Activated CD8-positive, alpha-beta T cell treated with anti-CD3 and anti-CD28 coated beads for 36 hours (primary cell): ENCODE data around the gene BAIAP2L2. TPM values are rescaled to one million over a fixed set of nuclear protein-coding genes. Genes with fewer than 3 reads are reported as not detected.

Experiments
- ATAC-seq: fragments of 200-7000 bp; cut with Tn5 transposase; one replicate; pipeline ENCODE4 v1.10.0; 2021; ENCODE audit warnings: mild to moderate bottlenecking, moderate library complexity
- CTCF ChIA-PET: fragments of 350-600 bp; sonication (Branson Sonifier 250); formaldehyde crosslinking; loops from one replicate; lab custom pipeline; 2021; ENCODE audit warnings: antibody characterized with exemption; lab: Charles Lee
- POLR2A ChIA-PET: fragments of 350-600 bp; sonication (Branson Sonifier 250); formaldehyde crosslinking; loops from one replicate; lab custom pipeline; 2021; ENCODE audit warnings: antibody characterized with exemption; lab: Charles Lee
- DNase-seq: peaks from one replicate; pipeline ENCODE4 v3.0.0-alpha.2; 2020
- H3K27ac Mint-ChIP-seq: one replicate; pipeline ENCODE4 v1.8.0; 2021; ENCODE audit warnings: mild to moderate bottlenecking, mixed read lengths
- H3K27me3 Mint-ChIP-seq: one replicate; pipeline ENCODE4 v1.8.0; 2021; ENCODE audit warnings: mixed read lengths
- H3K36me3 Mint-ChIP-seq: one replicate; pipeline ENCODE4 v1.8.0; 2021; ENCODE audit warnings: low read depth, mixed read lengths
- H3K4me1 Mint-ChIP-seq: one replicate; pipeline ENCODE4 v1.8.0; 2021; ENCODE audit warnings: low read depth, mixed read lengths
- H3K4me3 Mint-ChIP-seq: one replicate; pipeline ENCODE4 v1.8.0; 2021; ENCODE audit warnings: mild to moderate bottlenecking, moderate library complexity, mixed read lengths
- H3K9me3 Mint-ChIP-seq: one replicate; pipeline ENCODE4 v1.8.0; 2021; ENCODE audit warnings: mixed read lengths
- intact Hi-C: fragments of 100-400 bp; cut with micrococcal nuclease; formaldehyde crosslinking; loops from one replicate; pipeline ENCODE4 v1.10.0; 2022
- total RNA-seq, 2 experiments: library from RNA; stranded (reverse); gene quantifications; one replicate each; pipeline ENCODE4 v1.2.3, GENCODE V29; 2021
- TF ChIP-seq, protein P1 (sequence below): fragments of 200-600 bp; IDR thresholded peaks from one replicate; pipeline ENCODE4 v1.8.0; 2022; ENCODE audit warnings: antibody characterized with exemption, mild to moderate bottlenecking

Gene BAIAP2L2
- total RNA-seq, 2 experiments from 2014 or later = 0.61 to 0.67 TPM

DNA sequence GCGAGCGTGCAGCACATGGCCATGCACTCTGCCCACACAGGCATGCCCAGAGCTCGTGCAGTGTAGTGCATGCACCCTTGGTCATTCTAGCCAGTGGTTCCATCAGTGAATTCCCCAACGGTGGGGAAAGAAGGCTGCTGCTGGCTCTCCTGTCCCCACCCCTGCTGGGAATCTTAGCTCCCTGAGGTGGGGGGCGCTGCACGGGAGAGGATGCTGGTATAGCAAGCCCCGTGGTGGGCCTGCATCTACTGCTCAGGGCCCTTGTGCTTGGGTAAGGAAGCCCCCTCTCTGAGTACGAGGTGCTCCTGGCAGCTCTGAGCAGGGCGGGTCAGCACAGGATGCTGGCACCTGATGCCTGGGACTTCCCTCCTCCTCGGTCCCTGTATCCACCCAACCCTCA is 18.5 kb upstream of the BAIAP2L2 start:
- peaks cover 2% of the 10 kb centered on the region for H3K36me3 Mint-ChIP-seq
- H3K27ac Mint-ChIP-seq = no peak overlapping the region
- no peaks in the 10 kb centered on the region for H3K9me3 Mint-ChIP-seq
- DNase-seq = no peak
- H3K4me3 Mint-ChIP-seq = no peak overlapping the region
- intact Hi-C loops = no loop called here
- TF ChIP-seq, protein P1, sequence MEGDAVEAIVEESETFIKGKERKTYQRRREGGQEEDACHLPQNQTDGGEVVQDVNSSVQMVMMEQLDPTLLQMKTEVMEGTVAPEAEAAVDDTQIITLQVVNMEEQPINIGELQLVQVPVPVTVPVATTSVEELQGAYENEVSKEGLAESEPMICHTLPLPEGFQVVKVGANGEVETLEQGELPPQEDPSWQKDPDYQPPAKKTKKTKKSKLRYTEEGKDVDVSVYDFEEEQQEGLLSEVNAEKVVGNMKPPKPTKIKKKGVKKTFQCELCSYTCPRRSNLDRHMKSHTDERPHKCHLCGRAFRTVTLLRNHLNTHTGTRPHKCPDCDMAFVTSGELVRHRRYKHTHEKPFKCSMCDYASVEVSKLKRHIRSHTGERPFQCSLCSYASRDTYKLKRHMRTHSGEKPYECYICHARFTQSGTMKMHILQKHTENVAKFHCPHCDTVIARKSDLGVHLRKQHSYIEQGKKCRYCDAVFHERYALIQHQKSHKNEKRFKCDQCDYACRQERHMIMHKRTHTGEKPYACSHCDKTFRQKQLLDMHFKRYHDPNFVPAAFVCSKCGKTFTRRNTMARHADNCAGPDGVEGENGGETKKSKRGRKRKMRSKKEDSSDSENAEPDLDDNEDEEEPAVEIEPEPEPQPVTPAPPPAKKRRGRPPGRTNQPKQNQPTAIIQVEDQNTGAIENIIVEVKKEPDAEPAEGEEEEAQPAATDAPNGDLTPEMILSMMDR = no peak
- H3K27me3 Mint-ChIP-seq = no peaks in the 10 kb centered on the region
- no peak for ATAC-seq
- POLR2A ChIA-PET = no interaction called here
- no peaks in the 10 kb centered on the region for H3K4me1 Mint-ChIP-seq
- CTCF ChIA-PET = interaction anchor here (1.4 kb wide), 1 partner anchor 14 kb away, joined by 5 read pairs; no protein-coding TSS in a partner anchor

DNA sequence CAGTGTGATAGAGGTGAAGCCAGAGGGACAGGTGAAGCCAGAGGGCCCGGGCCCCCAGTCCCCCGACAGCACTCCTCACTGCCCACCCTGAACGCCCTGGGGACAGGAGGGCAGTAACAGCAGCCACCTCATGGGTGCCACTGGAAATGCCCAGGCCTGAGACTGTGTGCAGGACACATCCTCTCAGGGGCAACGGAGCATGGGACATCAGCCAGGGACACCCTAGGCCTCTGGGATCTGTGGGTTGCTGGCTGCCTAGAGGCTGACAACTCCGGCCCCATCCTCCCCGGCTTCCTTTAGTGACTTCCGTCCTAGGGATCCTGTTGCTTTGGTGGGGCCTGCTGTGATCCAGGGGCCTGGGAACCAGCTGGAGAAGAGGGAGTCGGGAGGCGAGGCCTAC is 17.4 kb upstream of the BAIAP2L2 start:
- no peak for ATAC-seq
- no peak overlapping the region for H3K27ac Mint-ChIP-seq

GRCh38 chr22:38126928-38127668 is 16.6 kb upstream of the BAIAP2L2 start:
- no peak for DNase-seq
- no peaks in the 10 kb centered on the region for H3K36me3 Mint-ChIP-seq
- intact Hi-C loops = no loop called here
- TF ChIP-seq, protein P1 = no peak
- no peaks in the 10 kb centered on the region for H3K9me3 Mint-ChIP-seq
- no peak for ATAC-seq
- H3K27me3 Mint-ChIP-seq = no peaks in the 10 kb centered on the region
- ChIA-PET CTCF (interaction anchor here (4.7 kb wide), 1 partner anchor 13 kb away, joined by 24 read pairs; no protein-coding TSS in a partner anchor), POLR2A (no interaction called here)
- no peak overlapping the region for H3K4me3 Mint-ChIP-seq
- H3K27ac Mint-ChIP-seq = no peak overlapping the region
- no peaks in the 10 kb centered on the region for H3K4me1 Mint-ChIP-seq

More for the DNA sequence above, 17.4 kb upstream of the BAIAP2L2 start:
- intact Hi-C loops = no loop called here
- Mint-ChIP-seq H3K27me3 (no peaks in the 10 kb centered on the region), H3K4me3 (no peak overlapping the region), H3K4me1 (no peaks in the 10 kb centered on the region), H3K9me3 (no peaks in the 10 kb centered on the region), H3K36me3 (peaks cover 2% of the 10 kb centered on the region)
- CTCF ChIA-PET = no interaction called here
- TF ChIP-seq, protein P1 = no peak
- DNase-seq = no peak
- POLR2A ChIA-PET = interaction anchor here (0.6 kb wide), 1 partner anchor 10 kb away, joined by 3 read pairs; no protein-coding TSS in a partner anchor

GRCh38 chr22:38125751-38126201 is 15.3 kb upstream of the BAIAP2L2 start:
- CTCF ChIA-PET = interaction anchor here (4.7 kb wide), 1 partner anchor 11 kb away, joined by 24 read pairs; no protein-coding TSS in a partner anchor
- H3K4me1 Mint-ChIP-seq = no peaks in the 10 kb centered on the region
- ATAC-seq (no peak), DNase-seq (no peak)
- POLR2A ChIA-PET = no interaction called here
- no peak overlapping the region for H3K27ac Mint-ChIP-seq
- H3K27me3 Mint-ChIP-seq = no peaks in the 10 kb centered on the region
- intact Hi-C loops = no loop called here
- H3K4me3 Mint-ChIP-seq = no peak overlapping the region
- H3K9me3 Mint-ChIP-seq = no peaks in the 10 kb centered on the region
- no peaks in the 10 kb centered on the region for H3K36me3 Mint-ChIP-seq
- TF ChIP-seq, protein P1 = no peak

GRCh38 chr22:38125038-38125610 is 14.6 kb upstream of the BAIAP2L2 start:
- no peaks in the 10 kb centered on the region for H3K36me3 Mint-ChIP-seq
- ATAC-seq (no peak), DNase-seq (no peak)
- no peak overlapping the region for H3K4me3 Mint-ChIP-seq
- H3K9me3 Mint-ChIP-seq = no peaks in the 10 kb centered on the region
- H3K27ac Mint-ChIP-seq = no peak overlapping the region
- TF ChIP-seq, protein P1 = no peak
- ChIA-PET POLR2A (no interaction called here), CTCF (interaction anchor here (4.7 kb wide), 1 partner anchor 11 kb away, joined by 24 read pairs; no protein-coding TSS in a partner anchor)
- H3K27me3 Mint-ChIP-seq = no peaks in the 10 kb centered on the region
- H3K4me1 Mint-ChIP-seq = no peaks in the 10 kb centered on the region
- intact Hi-C loops = no loop called here
